KMS-11 (cell line): ENCODE measurements around the gene INTS4.
"Not testable (repeated sequence)": the region's sequence is repeated elsewhere in the genome, so short reads cannot be mapped to it uniquely, and the experiment has no call there.

Experiments used
- H2AFZ ChIP-seq: fragments of 200-600 bp; sonication (generic); 2 replicates; pipeline ENCODE4 v1.6.1; 2016; ENCODE audit warnings: antibody characterized with exemption, mixed run types, low read depth
- H3K27ac ChIP-seq: fragments of 200-600 bp; sonication (generic); 2 replicates; pipeline ENCODE4 v1.6.1; 2016; ENCODE audit warnings: mild to moderate bottlenecking, mixed run types
- H3K27me3 ChIP-seq: fragments of 200-600 bp; sonication (generic); 2 replicates; pipeline ENCODE4 v1.6.1; 2017; ENCODE audit warnings: mild to moderate bottlenecking, low read depth, mixed run types, moderate library complexity; ENCODE audit not compliant: insufficient read depth
- H3K36me3 ChIP-seq: fragments of 200-600 bp; sonication (generic); 2 replicates; pipeline ENCODE4 v1.6.1; 2017; ENCODE audit warnings: mild to moderate bottlenecking, mixed run types; ENCODE audit not compliant: insufficient read depth
- H3K4me1 ChIP-seq: fragments of 200-600 bp; sonication (generic); 2 replicates; pipeline ENCODE4 v1.6.1; 2016; ENCODE audit warnings: mild to moderate bottlenecking, low read depth, mixed run types; ENCODE audit not compliant: poor library complexity, severe bottlenecking
- H3K4me2 ChIP-seq: fragments of 200-600 bp; sonication (generic); 2 replicates; pipeline ENCODE4 v1.7.0; 2016; ENCODE audit warnings: mild to moderate bottlenecking, mixed run types
- H3K4me3 ChIP-seq: fragments of 200-600 bp; sonication (generic); IDR thresholded peaks from 2 replicates; pipeline ENCODE4 v1.6.1; 2017; ENCODE audit warnings: low read depth, low read length, mixed read lengths; ENCODE audit not compliant: insufficient read depth
- H3K79me2 ChIP-seq: fragments of 200-600 bp; sonication (generic); 2 replicates; pipeline ENCODE4 v1.6.1; 2016; ENCODE audit warnings: low read depth, mixed run types; ENCODE audit not compliant: insufficient read depth
- H3K9ac ChIP-seq: fragments of 200-600 bp; sonication (generic); 2 replicates; pipeline ENCODE4 v1.6.1; 2016; ENCODE audit warnings: mild to moderate bottlenecking, mixed run types
- H4K20me1 ChIP-seq: fragments of 200-600 bp; sonication (generic); 2 replicates; pipeline ENCODE4 v1.6.1; 2016; ENCODE audit warnings: mild to moderate bottlenecking, mixed run types; ENCODE audit not compliant: insufficient read depth
- CTCF ChIP-seq: fragments of 200-600 bp; sonication (generic); conservative IDR thresholded peaks from 2 replicates; pipeline ENCODE4 v1.6.1; 2017; ENCODE audit warnings: low read depth, mild to moderate bottlenecking, antibody characterized with exemption, low read length, moderate library complexity, mixed read lengths

INTS4 gene

GRCh38 chr11:78032090-78032489 is 37.6 kb upstream of the INTS4 start:
- Histone ChIP-seq H3K4me1 (peaks cover 13% of the 10 kb centered on the region), H3K4me2 (peak overlapping the region; percentile 2; the same call in 1 of the 2 replicates), H2AFZ (no peak overlapping the region; the same call in 1 of the 2 replicates), H4K20me1 (no peaks in the 10 kb centered on the region), H3K4me3 (no peak overlapping the region), H3K79me2 (no peaks in the 10 kb centered on the region), H3K27me3 (no peaks in the 10 kb centered on the region), H3K9ac (no peak overlapping the region), H3K36me3 (no peaks in the 10 kb centered on the region), H3K27ac (no peak overlapping the region)
- no peak for TF ChIP-seq CTCF

GRCh38 chr11:78031629-78032028 is 37.2 kb upstream of the INTS4 start:
- H3K79me2 ChIP-seq = no peaks in the 10 kb centered on the region
- peak overlapping the region; percentile 2; the same call in 1 of the 2 replicates for H3K4me2 ChIP-seq
- no peaks in the 10 kb centered on the region for H3K27me3 ChIP-seq
- TF ChIP-seq CTCF = no peak
- H2AFZ ChIP-seq = no peak overlapping the region; the same call in 1 of the 2 replicates
- H3K4me1 ChIP-seq = peaks cover 13% of the 10 kb centered on the region
- H3K9ac ChIP-seq = no peak overlapping the region
- no peaks in the 10 kb centered on the region for H3K36me3 ChIP-seq
- H3K4me3 ChIP-seq = no peak overlapping the region
- H4K20me1 ChIP-seq = no peaks in the 10 kb centered on the region
- H3K27ac ChIP-seq = no peak overlapping the region

GRCh38 chr11:78030429-78031325 is 36.2 kb upstream of the INTS4 start:
- no peak overlapping the region for H2AFZ ChIP-seq
- TF ChIP-seq CTCF = no peak
- H3K79me2 ChIP-seq = no peaks in the 10 kb centered on the region
- H3K27me3 ChIP-seq = no peaks in the 10 kb centered on the region
- H3K4me1 ChIP-seq = peaks cover 13% of the 10 kb centered on the region
- no peak overlapping the region for H3K27ac ChIP-seq
- H3K9ac ChIP-seq = no peak overlapping the region
- H3K4me3 ChIP-seq = no peak overlapping the region
- H3K4me2 ChIP-seq = no peak overlapping the region
- H4K20me1 ChIP-seq = no peaks in the 10 kb centered on the region
- no peaks in the 10 kb centered on the region for H3K36me3 ChIP-seq

- H2AFZ ChIP-seq, H3K27ac ChIP-seq, H3K9ac ChIP-seq, H3K36me3 ChIP-seq, H3K4me3 ChIP-seq, H4K20me1 ChIP-seq, H3K4me2 ChIP-seq, H3K27me3 ChIP-seq, H3K79me2 ChIP-seq: not testable (repeated sequence)
- peaks cover 13% of the 10 kb centered on the region for H3K4me1 ChIP-seq
These were observed 34.0 kb upstream of the INTS4 start for GRCh38 chr11:78028423-78028822.

GRCh38 chr11:78027759-78028158 is 33.3 kb upstream of the INTS4 start:
- Histone ChIP-seq H4K20me1 (no peaks in the 10 kb centered on the region), H3K9ac (no peak overlapping the region), H3K79me2 (no peaks in the 10 kb centered on the region), H3K36me3 (no peaks in the 10 kb centered on the region), H3K4me3 (no peak overlapping the region), H3K27ac (no peak overlapping the region), H3K4me1 (peaks cover 13% of the 10 kb centered on the region), H2AFZ (no peak overlapping the region), H3K27me3 (no peaks in the 10 kb centered on the region), H3K4me2 (no peak overlapping the region)
- TF ChIP-seq CTCF = no peak
